HepG2 (cell line): ENCODE results near the gene NR4A2.
A peak's percentile ranks its signal among the peaks of the same experiment; 100 is the strongest.

Experiments used
- ARNT ChIP-seq: fragments of 450-650 bp; IDR thresholded peaks from 2 replicates; pipeline ENCODE4 v1.6.1; 2017
- ASH2L ChIP-seq: fragments of 300-600, 200-600 bp; sonication (generic); IDR thresholded peaks from 2 replicates; pipeline ENCODE4 v1.7.0; 2017; ENCODE audit warnings: low read depth, mild to moderate bottlenecking, moderate library complexity, mixed read lengths, low read length; ENCODE audit not compliant: insufficient read length
- BRD4 ChIP-seq: sonication (generic); formaldehyde crosslinking; IDR thresholded peaks from 2 replicates; pipeline ENCODE4 v1.4.0; 2020; ENCODE audit warnings: missing genetic modification reagents
- DPF2 ChIP-seq: sonication (generic); formaldehyde crosslinking; IDR thresholded peaks from 2 replicates; pipeline ENCODE4 v1.4.0; 2020; ENCODE audit warnings: mild to moderate bottlenecking, low read depth, missing genetic modification reagents, borderline replicate concordance
- FOXK1 ChIP-seq: sonication (generic); formaldehyde crosslinking; IDR thresholded peaks from 2 replicates; pipeline ENCODE4 v1.4.0; 2020; ENCODE audit warnings: low read depth, missing genetic modification reagents, borderline replicate concordance
- HCFC1 ChIP-seq: fragments of 150-350 bp; IDR thresholded peaks from 2 replicates; pipeline ENCODE4 v1.6.1; 2014; ENCODE audit warnings: low read depth, low read length
- HNRNPLL ChIP-seq: fragments of 200-400 bp; formaldehyde crosslinking; IDR thresholded peaks from 2 replicates; pipeline ENCODE4 v1.6.1; 2017; ENCODE audit warnings: mild to moderate bottlenecking, low read depth, low read length; ENCODE audit not compliant: poor library complexity, severe bottlenecking
- HOXA7 ChIP-seq: sonication (generic); formaldehyde crosslinking; IDR thresholded peaks from 2 replicates; pipeline ENCODE4 v1.8.1; 2022; ENCODE audit warnings: mild to moderate bottlenecking, missing genetic modification reagents, moderate library complexity
- SUZ12 ChIP-seq: fragments of 150-350 bp; IDR thresholded peaks from 2 replicates; pipeline ENCODE4 v1.6.1; 2014; ENCODE audit warnings: low read depth, low read length
- TAF1 ChIP-seq: sonication (generic); formaldehyde crosslinking; IDR thresholded peaks from 2 replicates; pipeline ENCODE4 v1.4.0; 2020; ENCODE audit warnings: missing genetic modification reagents
- TEAD3 ChIP-seq: optimal IDR thresholded peaks from 2 replicates; pipeline ENCODE3; 2016; ENCODE audit warnings: borderline replicate concordance
- ZEB1 ChIP-seq: IDR thresholded peaks from 2 replicates; pipeline ENCODE4 v1.6.1; 2012; ENCODE audit warnings: mild to moderate bottlenecking, low read depth, inconsistent platforms; ENCODE audit not compliant: insufficient replicate concordance
- TF ChIP-seq, protein P1 (sequence below), 2 experiments: sonication (generic) in 1 of 2; formaldehyde crosslinking in 1 of 2; IDR thresholded peaks; 2 replicates each; pipeline versions ENCODE4 v1.6.1 to v1.9.0; 2014 to 2022; ENCODE audit warnings: antibody characterized with exemption in 1 of 2, borderline replicate concordance in 1 of 2, inconsistent platforms in 1 of 2, low read depth in 1 of 2, missing genetic modification reagents in 1 of 2
- TF ChIP-seq, protein P2 (sequence below): sonication (generic); formaldehyde crosslinking; IDR thresholded peaks from 2 replicates; pipeline ENCODE4 v1.5.0; 2020; ENCODE audit warnings: mild to moderate bottlenecking, missing genetic modification reagents, moderate library complexity

DNA sequence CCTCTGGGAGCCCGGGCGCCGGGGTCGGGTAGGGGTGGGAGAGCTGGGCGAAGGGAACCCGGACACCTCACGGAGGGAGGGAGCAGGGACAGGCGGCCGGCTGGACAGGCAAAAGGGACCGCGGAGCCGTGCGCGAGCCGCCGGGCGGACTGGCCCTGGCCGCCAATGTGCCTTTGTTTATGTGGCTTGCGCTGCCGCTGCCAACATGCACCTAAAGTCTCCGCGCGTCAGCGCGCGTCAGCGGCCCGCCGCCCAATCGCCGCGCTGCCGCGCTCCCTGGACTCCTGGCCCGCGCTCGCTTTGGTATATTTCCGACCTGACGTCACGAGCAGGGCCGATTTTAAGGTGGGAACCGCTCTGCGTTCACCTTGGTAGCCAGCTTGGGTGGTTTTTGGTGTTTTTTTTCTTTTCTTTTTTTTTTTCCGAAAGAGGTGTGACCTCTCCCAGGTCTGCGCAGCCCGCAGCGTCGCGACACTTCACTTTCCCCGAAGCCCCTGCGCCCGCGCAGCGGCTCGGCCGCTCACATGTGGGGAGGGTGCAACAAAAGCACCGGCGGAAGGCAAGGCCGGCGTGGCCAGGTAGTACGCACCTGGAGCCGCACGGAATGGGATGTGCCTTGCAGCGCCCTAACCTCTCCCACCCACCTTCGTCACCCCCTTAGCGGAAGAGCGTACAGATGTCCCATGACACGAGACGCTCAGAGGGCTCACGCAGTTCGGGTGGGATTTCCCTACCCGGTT lies at the start of gene NR4A2:
- no peak for TF ChIP-seq HCFC1
- TF ChIP-seq HOXA7 (CRISPR knock-in tag) = no peak
- no peak for TF ChIP-seq DPF2 (CRISPR knock-in tag)
- no peak for TF ChIP-seq ARNT
- TF ChIP-seq SUZ12 = no peak
- TF ChIP-seq ZEB1 = no peak
- peak; percentile 38; the same call in 1 of the 2 replicates for TF ChIP-seq FOXK1
- TF ChIP-seq, protein P1, sequence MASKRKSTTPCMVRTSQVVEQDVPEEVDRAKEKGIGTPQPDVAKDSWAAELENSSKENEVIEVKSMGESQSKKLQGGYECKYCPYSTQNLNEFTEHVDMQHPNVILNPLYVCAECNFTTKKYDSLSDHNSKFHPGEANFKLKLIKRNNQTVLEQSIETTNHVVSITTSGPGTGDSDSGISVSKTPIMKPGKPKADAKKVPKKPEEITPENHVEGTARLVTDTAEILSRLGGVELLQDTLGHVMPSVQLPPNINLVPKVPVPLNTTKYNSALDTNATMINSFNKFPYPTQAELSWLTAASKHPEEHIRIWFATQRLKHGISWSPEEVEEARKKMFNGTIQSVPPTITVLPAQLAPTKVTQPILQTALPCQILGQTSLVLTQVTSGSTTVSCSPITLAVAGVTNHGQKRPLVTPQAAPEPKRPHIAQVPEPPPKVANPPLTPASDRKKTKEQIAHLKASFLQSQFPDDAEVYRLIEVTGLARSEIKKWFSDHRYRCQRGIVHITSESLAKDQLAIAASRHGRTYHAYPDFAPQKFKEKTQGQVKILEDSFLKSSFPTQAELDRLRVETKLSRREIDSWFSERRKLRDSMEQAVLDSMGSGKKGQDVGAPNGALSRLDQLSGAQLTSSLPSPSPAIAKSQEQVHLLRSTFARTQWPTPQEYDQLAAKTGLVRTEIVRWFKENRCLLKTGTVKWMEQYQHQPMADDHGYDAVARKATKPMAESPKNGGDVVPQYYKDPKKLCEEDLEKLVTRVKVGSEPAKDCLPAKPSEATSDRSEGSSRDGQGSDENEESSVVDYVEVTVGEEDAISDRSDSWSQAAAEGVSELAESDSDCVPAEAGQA (IDR thresholded peaks at IDR 0.05; ENCODE audit: low read depth) = no peak
- TF ChIP-seq, protein P1 (CRISPR knock-in tag; IDR thresholded peaks at IDR 0.05; ENCODE audit: borderline replicate concordance) = no peak
- TF ChIP-seq, protein P2, sequence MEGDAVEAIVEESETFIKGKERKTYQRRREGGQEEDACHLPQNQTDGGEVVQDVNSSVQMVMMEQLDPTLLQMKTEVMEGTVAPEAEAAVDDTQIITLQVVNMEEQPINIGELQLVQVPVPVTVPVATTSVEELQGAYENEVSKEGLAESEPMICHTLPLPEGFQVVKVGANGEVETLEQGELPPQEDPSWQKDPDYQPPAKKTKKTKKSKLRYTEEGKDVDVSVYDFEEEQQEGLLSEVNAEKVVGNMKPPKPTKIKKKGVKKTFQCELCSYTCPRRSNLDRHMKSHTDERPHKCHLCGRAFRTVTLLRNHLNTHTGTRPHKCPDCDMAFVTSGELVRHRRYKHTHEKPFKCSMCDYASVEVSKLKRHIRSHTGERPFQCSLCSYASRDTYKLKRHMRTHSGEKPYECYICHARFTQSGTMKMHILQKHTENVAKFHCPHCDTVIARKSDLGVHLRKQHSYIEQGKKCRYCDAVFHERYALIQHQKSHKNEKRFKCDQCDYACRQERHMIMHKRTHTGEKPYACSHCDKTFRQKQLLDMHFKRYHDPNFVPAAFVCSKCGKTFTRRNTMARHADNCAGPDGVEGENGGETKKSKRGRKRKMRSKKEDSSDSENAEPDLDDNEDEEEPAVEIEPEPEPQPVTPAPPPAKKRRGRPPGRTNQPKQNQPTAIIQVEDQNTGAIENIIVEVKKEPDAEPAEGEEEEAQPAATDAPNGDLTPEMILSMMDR (CRISPR knock-in tag) = no peak
- TF ChIP-seq TAF1 = no peak
- TF ChIP-seq ASH2L = no peak
- peak; percentile 79 for TF ChIP-seq HNRNPLL
- TF ChIP-seq TEAD3 = no peak
- no peak for TF ChIP-seq BRD4
